KMS-11 (cell line): ENCODE data around the gene RELN.

Source experiments
- H2AFZ ChIP-seq: fragments of 200-600 bp; sonication (generic); 2 replicates; pipeline ENCODE4 v1.6.1; 2016; ENCODE audit warnings: antibody characterized with exemption, mixed run types, low read depth
- H3K27ac ChIP-seq: fragments of 200-600 bp; sonication (generic); 2 replicates; pipeline ENCODE4 v1.6.1; 2016; ENCODE audit warnings: mild to moderate bottlenecking, mixed run types
- H3K27me3 ChIP-seq: fragments of 200-600 bp; sonication (generic); 2 replicates; pipeline ENCODE4 v1.6.1; 2017; ENCODE audit warnings: mild to moderate bottlenecking, low read depth, mixed run types, moderate library complexity; ENCODE audit not compliant: insufficient read depth
- H3K36me3 ChIP-seq: fragments of 200-600 bp; sonication (generic); 2 replicates; pipeline ENCODE4 v1.6.1; 2017; ENCODE audit warnings: mild to moderate bottlenecking, mixed run types; ENCODE audit not compliant: insufficient read depth
- H3K4me1 ChIP-seq: fragments of 200-600 bp; sonication (generic); 2 replicates; pipeline ENCODE4 v1.6.1; 2016; ENCODE audit warnings: mild to moderate bottlenecking, low read depth, mixed run types; ENCODE audit not compliant: poor library complexity, severe bottlenecking
- H3K4me2 ChIP-seq: fragments of 200-600 bp; sonication (generic); 2 replicates; pipeline ENCODE4 v1.7.0; 2016; ENCODE audit warnings: mild to moderate bottlenecking, mixed run types
- H3K4me3 ChIP-seq: fragments of 200-600 bp; sonication (generic); IDR thresholded peaks from 2 replicates; pipeline ENCODE4 v1.6.1; 2017; ENCODE audit warnings: low read depth, low read length, mixed read lengths; ENCODE audit not compliant: insufficient read depth
- H3K79me2 ChIP-seq: fragments of 200-600 bp; sonication (generic); 2 replicates; pipeline ENCODE4 v1.6.1; 2016; ENCODE audit warnings: low read depth, mixed run types; ENCODE audit not compliant: insufficient read depth
- H3K9ac ChIP-seq: fragments of 200-600 bp; sonication (generic); 2 replicates; pipeline ENCODE4 v1.6.1; 2016; ENCODE audit warnings: mild to moderate bottlenecking, mixed run types
- H4K20me1 ChIP-seq: fragments of 200-600 bp; sonication (generic); 2 replicates; pipeline ENCODE4 v1.6.1; 2016; ENCODE audit warnings: mild to moderate bottlenecking, mixed run types; ENCODE audit not compliant: insufficient read depth
- TF ChIP-seq, protein P1 (sequence below): fragments of 200-600 bp; sonication (generic); conservative IDR thresholded peaks from 2 replicates; pipeline ENCODE4 v1.6.1; 2017; ENCODE audit warnings: low read depth, mild to moderate bottlenecking, antibody characterized with exemption, low read length, moderate library complexity, mixed read lengths

The RELN gene

DNA sequence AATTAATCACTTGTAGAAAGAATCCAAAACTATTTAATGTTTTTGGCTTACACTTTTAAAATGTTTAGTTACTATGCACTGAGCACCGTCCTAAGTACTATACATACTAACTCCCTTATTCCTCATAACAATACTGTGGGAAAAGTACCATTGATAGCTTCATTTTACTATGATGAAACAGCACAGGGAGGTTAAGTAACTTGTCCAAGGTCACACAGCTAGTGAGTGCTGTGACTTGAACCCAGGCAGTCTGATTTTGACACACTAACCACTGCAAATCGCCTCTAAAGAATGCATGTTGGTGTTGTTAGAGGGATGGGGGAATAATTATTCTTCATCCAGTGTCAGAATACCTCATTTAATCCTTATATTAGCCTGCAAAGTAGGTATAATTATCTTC lies 1.9 kb upstream of the RELN start:
- H3K4me2 ChIP-seq: no peak overlapping the region
- no peak overlapping the region for H3K4me3 ChIP-seq
- no peak overlapping the region for H2AFZ ChIP-seq
- TF ChIP-seq, protein P1, sequence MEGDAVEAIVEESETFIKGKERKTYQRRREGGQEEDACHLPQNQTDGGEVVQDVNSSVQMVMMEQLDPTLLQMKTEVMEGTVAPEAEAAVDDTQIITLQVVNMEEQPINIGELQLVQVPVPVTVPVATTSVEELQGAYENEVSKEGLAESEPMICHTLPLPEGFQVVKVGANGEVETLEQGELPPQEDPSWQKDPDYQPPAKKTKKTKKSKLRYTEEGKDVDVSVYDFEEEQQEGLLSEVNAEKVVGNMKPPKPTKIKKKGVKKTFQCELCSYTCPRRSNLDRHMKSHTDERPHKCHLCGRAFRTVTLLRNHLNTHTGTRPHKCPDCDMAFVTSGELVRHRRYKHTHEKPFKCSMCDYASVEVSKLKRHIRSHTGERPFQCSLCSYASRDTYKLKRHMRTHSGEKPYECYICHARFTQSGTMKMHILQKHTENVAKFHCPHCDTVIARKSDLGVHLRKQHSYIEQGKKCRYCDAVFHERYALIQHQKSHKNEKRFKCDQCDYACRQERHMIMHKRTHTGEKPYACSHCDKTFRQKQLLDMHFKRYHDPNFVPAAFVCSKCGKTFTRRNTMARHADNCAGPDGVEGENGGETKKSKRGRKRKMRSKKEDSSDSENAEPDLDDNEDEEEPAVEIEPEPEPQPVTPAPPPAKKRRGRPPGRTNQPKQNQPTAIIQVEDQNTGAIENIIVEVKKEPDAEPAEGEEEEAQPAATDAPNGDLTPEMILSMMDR: no peak
- H3K9ac ChIP-seq: no peak overlapping the region
- no peaks in the 10 kb centered on the region for H3K4me1 ChIP-seq
- H3K79me2 ChIP-seq: no peaks in the 10 kb centered on the region
- no peak overlapping the region for H3K27ac ChIP-seq
- no peaks in the 10 kb centered on the region for H3K36me3 ChIP-seq
- H3K27me3 ChIP-seq: 0 out of 2 replicates have a peak, but pooled peaks cover 4% of the 10 kb centered on the region
- no peaks in the 10 kb centered on the region for H4K20me1 ChIP-seq

DNA sequence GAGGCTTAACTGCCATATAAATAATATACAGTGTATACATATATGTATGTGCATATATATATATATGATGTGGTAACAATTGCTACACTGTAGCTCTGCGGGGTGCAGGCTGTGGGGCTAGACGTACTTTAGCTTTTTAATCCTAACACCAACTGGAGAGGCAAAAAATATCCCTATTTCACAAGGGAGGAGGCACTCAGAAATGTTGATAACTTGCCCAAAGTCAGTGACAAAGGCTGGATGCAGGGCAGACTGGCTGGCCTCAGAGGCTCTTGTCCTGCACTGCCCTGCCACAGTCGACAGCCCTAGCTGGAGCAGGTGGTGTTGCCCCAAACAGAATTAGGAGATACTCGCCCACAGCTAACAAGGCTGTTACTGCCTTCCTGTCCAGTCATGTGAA lies 1.5 kb upstream of the RELN start:
- H3K4me3 ChIP-seq: no peak overlapping the region
- H3K27me3 ChIP-seq: 0 out of 2 replicates have a peak, but pooled peaks cover 4% of the 10 kb centered on the region
- H3K4me2 ChIP-seq: no peak overlapping the region

DNA sequence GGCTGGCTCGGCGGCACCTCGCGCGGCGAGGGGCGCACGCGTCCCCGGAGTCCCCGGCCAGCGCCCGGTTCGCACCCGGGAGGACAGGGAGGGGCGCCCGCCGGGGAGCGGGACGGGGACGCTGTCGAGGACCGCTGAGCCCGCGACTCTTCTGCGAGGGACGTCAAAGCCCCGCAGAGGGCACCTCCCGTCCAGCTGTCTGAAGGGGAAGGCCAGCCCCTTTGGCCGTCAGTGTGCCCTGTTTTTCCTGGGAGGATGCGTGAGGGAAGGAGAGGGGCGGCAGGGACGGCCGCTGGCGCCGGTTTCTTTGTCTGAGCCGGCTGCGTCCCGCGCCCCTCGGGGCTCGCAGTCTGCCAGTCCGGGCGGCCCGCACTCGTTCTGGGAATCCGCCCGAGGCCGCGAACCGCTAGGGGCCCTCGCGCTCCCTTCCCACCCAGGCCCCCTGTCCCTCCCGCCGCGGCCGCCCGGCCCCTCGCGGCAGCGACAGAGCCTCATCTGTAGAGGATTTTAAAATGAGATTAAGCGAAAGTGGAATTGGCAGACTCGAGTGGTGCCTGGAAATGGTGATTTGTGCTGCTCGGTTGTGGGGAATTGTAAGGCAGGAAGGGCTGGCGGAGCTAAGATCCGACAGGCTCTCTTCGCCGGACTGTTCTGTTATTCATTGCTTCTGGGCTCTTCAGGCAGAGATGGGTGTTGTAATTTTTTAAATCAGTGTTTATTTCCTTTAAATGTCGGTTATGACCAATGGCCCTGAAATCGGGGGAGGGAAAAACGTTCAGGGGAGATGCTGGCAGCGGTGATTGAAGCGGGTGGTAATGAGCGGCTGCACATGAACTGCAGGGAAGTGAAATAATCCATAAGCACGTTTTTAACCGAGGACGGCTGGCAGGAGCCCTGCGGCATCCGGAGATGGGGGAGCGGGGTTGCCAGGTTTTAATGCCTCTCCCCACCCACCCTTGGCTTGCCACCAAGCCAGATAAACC lies 618 bp upstream of the RELN start:
- Histone ChIP-seq H3K4me1 (no peaks in the 10 kb centered on the region), H3K9ac (no peak overlapping the region), H3K27me3 (0 out of 2 replicates have a peak, but pooled peaks cover 4% of the 10 kb centered on the region), H3K27ac (no peak overlapping the region), H3K4me2 (0 out of 2 replicates have a peak overlapping the region, but pooled peaks have one; percentile 27), H2AFZ (peak overlapping the region; percentile 75), H3K4me3 (no peak overlapping the region), H3K79me2 (no peaks in the 10 kb centered on the region), H3K36me3 (no peaks in the 10 kb centered on the region), H4K20me1 (no peaks in the 10 kb centered on the region)
- TF ChIP-seq, protein P1: no peak

More for the DNA sequence above, 1.5 kb upstream of the RELN start:
- H3K9ac ChIP-seq: no peak overlapping the region
- no peaks in the 10 kb centered on the region for H3K36me3 ChIP-seq
- H2AFZ ChIP-seq: no peak overlapping the region
- no peaks in the 10 kb centered on the region for H3K4me1 ChIP-seq
- no peaks in the 10 kb centered on the region for H3K79me2 ChIP-seq
- H3K27ac ChIP-seq: no peak overlapping the region
- H4K20me1 ChIP-seq: no peaks in the 10 kb centered on the region
- TF ChIP-seq, protein P1: no peak

DNA sequence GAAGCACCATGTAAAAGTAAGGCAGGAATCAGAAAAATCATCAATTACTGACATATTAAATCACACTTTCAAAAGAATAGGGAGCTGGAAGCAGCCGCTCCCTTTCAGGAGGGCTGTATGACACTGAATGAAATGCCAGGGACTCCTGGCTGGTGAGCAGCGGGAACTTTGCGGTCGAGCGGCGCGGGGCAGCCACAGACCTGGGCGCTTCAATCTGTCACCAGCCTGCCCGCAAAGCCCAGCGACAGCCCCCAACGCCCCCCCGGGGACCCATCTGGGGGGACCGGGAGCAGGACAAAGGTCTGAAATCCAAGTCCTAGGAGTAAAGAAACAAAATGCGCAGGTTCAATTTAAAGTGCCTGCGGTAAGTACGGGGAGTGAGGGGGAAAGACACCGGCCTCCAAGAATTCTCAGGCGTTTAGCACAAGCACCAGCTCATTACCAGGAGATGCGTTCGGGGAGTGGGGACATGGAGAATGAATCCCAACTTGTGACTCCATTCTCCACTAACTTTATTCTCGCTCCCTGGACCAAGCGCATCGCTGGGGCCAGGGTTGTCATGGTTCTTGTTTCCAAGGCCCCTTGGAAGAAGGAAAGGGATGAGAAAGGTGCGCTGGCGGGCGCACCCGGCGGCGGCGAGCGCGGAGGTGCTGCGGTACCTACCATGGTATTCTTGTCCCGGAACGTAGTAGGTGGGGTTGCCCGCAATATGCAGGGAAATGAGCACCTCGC lies 824 bp downstream of the RELN start:
- H3K4me1 ChIP-seq: no peaks in the 10 kb centered on the region
- no peaks in the 10 kb centered on the region for H4K20me1 ChIP-seq
- H3K27me3 ChIP-seq: 0 out of 2 replicates have a peak, but pooled peaks cover 4% of the 10 kb centered on the region
- H3K4me2 ChIP-seq: peak overlapping the region; percentile 66
- no peak overlapping the region; the same call in 1 of the 2 replicates for H3K9ac ChIP-seq
- H2AFZ ChIP-seq: peak overlapping the region; percentile 50; the same call in 1 of the 2 replicates
- H3K4me3 ChIP-seq: no peak overlapping the region
- no peaks in the 10 kb centered on the region for H3K36me3 ChIP-seq
- no peaks in the 10 kb centered on the region for H3K79me2 ChIP-seq
- TF ChIP-seq, protein P1: no peak
- no peak overlapping the region for H3K27ac ChIP-seq
